Measurements from ENCODE around the gene PLEKHH1.

The PLEKHH1 gene

GRCh38 chr14:67638642-67639041, 105.6 kb downstream of the PLEKHH1 start:
- DNase-seq: no peak

All from NCI-H524 treated with DMSO at 0.1 percent for 48 hours (cell line).